ENCODE results near the gene SPOCK1. TPM values are rescaled to one million over a fixed set of nuclear protein-coding genes. Genes with fewer than 3 reads are reported as not detected.

Gene SPOCK1
- total and polyA plus RNA-seq, 2 of the 13 experiments (the other 11 are each of a cell fraction or from before 2014, with no cell fraction given): 0.18 to 0.29 TPM

DNA sequence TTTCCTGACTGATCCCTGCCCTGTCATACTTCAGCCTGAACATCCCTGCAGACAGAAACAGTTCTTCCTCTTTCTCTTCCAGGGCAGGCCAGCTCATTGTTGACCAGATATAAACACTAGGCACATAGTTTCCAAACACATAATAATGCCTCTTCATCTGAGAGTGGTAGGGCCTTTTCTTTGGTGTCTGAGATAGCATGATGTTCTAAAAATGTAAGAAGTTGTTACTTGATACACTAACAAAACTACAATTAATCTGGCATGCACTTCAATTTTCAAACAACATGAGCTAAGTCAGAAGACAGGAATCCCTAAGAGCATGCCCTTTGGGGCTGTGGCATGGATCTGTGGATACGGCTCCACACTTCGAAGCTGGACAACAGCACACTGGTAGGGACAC lies 246.6 kb downstream of the SPOCK1 start:
- Histone ChIP-seq H3K27me3 (ENCODE audit: control insufficient read depth in 1 of 2, insufficient read depth in 2 of 2, low read length in 2 of 2) (no peaks in the 10 kb centered on the region; a peak in 1 of 5 replicates), H3K9ac (ENCODE audit: insufficient read depth, low read depth, low read length) (no peak overlapping the region), H3K36me3 (replicated peaks in 1 of 2; ENCODE audit: control insufficient read depth in 1 of 2, insufficient read depth in 2 of 2, low read length in 2 of 2) (no peaks in the 10 kb centered on the region), H3K79me2 (ENCODE audit: insufficient read depth, low read length) (no peaks in the 10 kb centered on the region), H3K9me3 (ENCODE audit: low read length) (no peaks in the 10 kb centered on the region), H3K4me3 (replicated peaks in 1 of 3; ENCODE audit: insufficient read depth in 1 of 3, low read depth in 2 of 3, low read length in 3 of 3) (no peak overlapping the region), H3K4me2 (ENCODE audit: low read depth, low read length) (no peak overlapping the region), H3K27ac (ENCODE audit: extremely low read length, insufficient read depth, low read length) (no peak overlapping the region), H2AFZ (ENCODE audit: low read length) (no peak overlapping the region), H3K4me1 (ENCODE audit: insufficient read depth, low read length) (no peaks in the 10 kb centered on the region), H4K20me1 (ENCODE audit: insufficient read depth, low read length) (no peaks in the 10 kb centered on the region)
- ChIA-PET POLR2A (no interaction called here), CTCF (ENCODE audit: low intra/inter-chr PET ratio, low total read pairs) (no interaction called here)
- ATAC-seq (no peak), FAIRE-seq (no peak), DNase-seq (ENCODE audit: low spot score) (no peak)
- no CpG with 5 or more reads among the region's 2 CpGs for WGBS (ENCODE audit: low lambda C conversion rate)
- TF ChIP-seq FOSL2 (CRISPR knock-in tag; IDR thresholded peaks at IDR 0.05) (no peak), ZNF816 (CRISPR knock-in tag; IDR thresholded peaks at IDR 0.05; ENCODE audit: borderline replicate concordance) (no peak), REPIN1 (CRISPR knock-in tag; IDR thresholded peaks at IDR 0.05; ENCODE audit: borderline replicate concordance, low read depth) (no peak), PHF8 (CRISPR knock-in tag; IDR thresholded peaks at IDR 0.05) (no peak), FOXK2 (IDR thresholded peaks at IDR 0.05) (no peak), ZZZ3 (CRISPR knock-in tag; IDR thresholded peaks at IDR 0.05; ENCODE audit: borderline replicate concordance) (no peak), SMARCE1 (IDR thresholded peaks at IDR 0.05; ENCODE audit: borderline replicate concordance) (no peak), FOXJ3 (CRISPR knock-in tag; IDR thresholded peaks at IDR 0.05; ENCODE audit: borderline replicate concordance) (no peak), GATAD1 (CRISPR knock-in tag; IDR thresholded peaks at IDR 0.05) (no peak), THAP11 (CRISPR knock-in tag; IDR thresholded peaks at IDR 0.05) (no peak), ZNF878 (CRISPR knock-in tag; IDR thresholded peaks at IDR 0.05) (no peak), SRF (IDR thresholded peaks at IDR 0.05; ENCODE audit: low read depth, low read length) (no peak)
- TF ChIP-seq, protein P1, sequence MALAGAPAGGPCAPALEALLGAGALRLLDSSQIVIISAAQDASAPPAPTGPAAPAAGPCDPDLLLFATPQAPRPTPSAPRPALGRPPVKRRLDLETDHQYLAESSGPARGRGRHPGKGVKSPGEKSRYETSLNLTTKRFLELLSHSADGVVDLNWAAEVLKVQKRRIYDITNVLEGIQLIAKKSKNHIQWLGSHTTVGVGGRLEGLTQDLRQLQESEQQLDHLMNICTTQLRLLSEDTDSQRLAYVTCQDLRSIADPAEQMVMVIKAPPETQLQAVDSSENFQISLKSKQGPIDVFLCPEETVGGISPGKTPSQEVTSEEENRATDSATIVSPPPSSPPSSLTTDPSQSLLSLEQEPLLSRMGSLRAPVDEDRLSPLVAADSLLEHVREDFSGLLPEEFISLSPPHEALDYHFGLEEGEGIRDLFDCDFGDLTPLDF (CRISPR knock-in tag; IDR thresholded peaks at IDR 0.05): no peak
- TF ChIP-seq, protein P2, sequence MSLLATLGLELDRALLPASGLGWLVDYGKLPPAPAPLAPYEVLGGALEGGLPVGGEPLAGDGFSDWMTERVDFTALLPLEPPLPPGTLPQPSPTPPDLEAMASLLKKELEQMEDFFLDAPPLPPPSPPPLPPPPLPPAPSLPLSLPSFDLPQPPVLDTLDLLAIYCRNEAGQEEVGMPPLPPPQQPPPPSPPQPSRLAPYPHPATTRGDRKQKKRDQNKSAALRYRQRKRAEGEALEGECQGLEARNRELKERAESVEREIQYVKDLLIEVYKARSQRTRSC (CRISPR knock-in tag; IDR thresholded peaks at IDR 0.05; ENCODE audit: low read depth): no peak
- TF ChIP-seq, protein P3, sequence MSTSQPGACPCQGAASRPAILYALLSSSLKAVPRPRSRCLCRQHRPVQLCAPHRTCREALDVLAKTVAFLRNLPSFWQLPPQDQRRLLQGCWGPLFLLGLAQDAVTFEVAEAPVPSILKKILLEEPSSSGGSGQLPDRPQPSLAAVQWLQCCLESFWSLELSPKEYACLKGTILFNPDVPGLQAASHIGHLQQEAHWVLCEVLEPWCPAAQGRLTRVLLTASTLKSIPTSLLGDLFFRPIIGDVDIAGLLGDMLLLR (CRISPR knock-in tag; IDR thresholded peaks at IDR 0.05): no peak
- in situ Hi-C loops (cut with HindIII; ENCODE audit: extremely low pct_ligation_motif_present, low pct_unique_long_range_greater_than_20kb) (no loop called here), intact Hi-C loops (cut with micrococcal nuclease; ENCODE audit: unreplicated experiment) (no loop called here)
- no TSS peak for BruUV-seq (replicated peaks)
